Measurements from ENCODE around the gene XYLB.

- no peak for TF ChIP-seq EP300 (IDR thresholded peaks at IDR 0.05)
- TF ChIP-seq, protein P1, sequence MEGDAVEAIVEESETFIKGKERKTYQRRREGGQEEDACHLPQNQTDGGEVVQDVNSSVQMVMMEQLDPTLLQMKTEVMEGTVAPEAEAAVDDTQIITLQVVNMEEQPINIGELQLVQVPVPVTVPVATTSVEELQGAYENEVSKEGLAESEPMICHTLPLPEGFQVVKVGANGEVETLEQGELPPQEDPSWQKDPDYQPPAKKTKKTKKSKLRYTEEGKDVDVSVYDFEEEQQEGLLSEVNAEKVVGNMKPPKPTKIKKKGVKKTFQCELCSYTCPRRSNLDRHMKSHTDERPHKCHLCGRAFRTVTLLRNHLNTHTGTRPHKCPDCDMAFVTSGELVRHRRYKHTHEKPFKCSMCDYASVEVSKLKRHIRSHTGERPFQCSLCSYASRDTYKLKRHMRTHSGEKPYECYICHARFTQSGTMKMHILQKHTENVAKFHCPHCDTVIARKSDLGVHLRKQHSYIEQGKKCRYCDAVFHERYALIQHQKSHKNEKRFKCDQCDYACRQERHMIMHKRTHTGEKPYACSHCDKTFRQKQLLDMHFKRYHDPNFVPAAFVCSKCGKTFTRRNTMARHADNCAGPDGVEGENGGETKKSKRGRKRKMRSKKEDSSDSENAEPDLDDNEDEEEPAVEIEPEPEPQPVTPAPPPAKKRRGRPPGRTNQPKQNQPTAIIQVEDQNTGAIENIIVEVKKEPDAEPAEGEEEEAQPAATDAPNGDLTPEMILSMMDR (IDR thresholded peaks at IDR 0.05): no peak
These were observed 25.6 kb downstream of the XYLB start for GRCh38 chr3:38372214-38372601.

Measured in ovary (tissue), 3 donors.